Smooth muscle cell (in vitro differentiated cells): ENCODE measurements around the gene EEF1G. TPM values are rescaled to one million over a fixed set of nuclear protein-coding genes. Genes with fewer than 3 reads are reported as not detected.
A peak's percentile ranks its signal among the peaks of the same experiment; 100 is the strongest.

Source experiments
- DNase-seq: peaks from one replicate; lab custom pipeline; 2025; ENCODE audit not compliant: unreplicated experiment; lab: John Stamatoyannopoulos, UW
- H2AFZ ChIP-seq: fragments of 200-600 bp; sonication (generic); 2 replicates; pipeline ENCODE4 v1.6.0; 2016; ENCODE audit warnings: antibody characterized with exemption, low read depth, mild to moderate bottlenecking
- H3F3A ChIP-seq: fragments of 200-600 bp; sonication (generic); 2 replicates; pipeline ENCODE4 v1.6.0; 2017; ENCODE audit warnings: antibody characterized with exemption, low read depth
- H3K27ac ChIP-seq: fragments of 200-600 bp; sonication (generic); 2 replicates; pipeline ENCODE4 v1.5.1; 2016; ENCODE audit warnings: low read depth, mild to moderate bottlenecking
- H3K27me3 ChIP-seq: fragments of 200-600 bp; sonication (generic); 2 replicates; pipeline ENCODE4 v1.6.1; 2016; ENCODE audit warnings: low read depth, mild to moderate bottlenecking
- H3K36me3 ChIP-seq: fragments of 200-600 bp; sonication (generic); 2 replicates; pipeline ENCODE4 v1.5.1; 2016; ENCODE audit warnings: low read depth
- H3K4me1 ChIP-seq: fragments of 200-600 bp; sonication (generic); 2 replicates; pipeline ENCODE4 v1.5.1; 2016; ENCODE audit warnings: low read depth
- H3K4me2 ChIP-seq: fragments of 200-600 bp; sonication (generic); 2 replicates; pipeline ENCODE4 v1.6.0; 2016; ENCODE audit warnings: mild to moderate bottlenecking
- H3K4me3 ChIP-seq: fragments of 200-600 bp; sonication (generic); 2 replicates; pipeline ENCODE4 v1.5.1; 2016; ENCODE audit warnings: mild to moderate bottlenecking
- H3K79me2 ChIP-seq: fragments of 200-600 bp; sonication (generic); 2 replicates; pipeline ENCODE4 v1.6.0; 2016; ENCODE audit warnings: low read depth, mild to moderate bottlenecking
- H3K9ac ChIP-seq: fragments of 200-600 bp; sonication (generic); 2 replicates; pipeline ENCODE4 v1.6.0; 2016; ENCODE audit warnings: low read depth
- H3K9me3 ChIP-seq: fragments of 200-600 bp; sonication (generic); replicated peaks from 2 replicates; pipeline ENCODE4 v1.5.1; 2016; ENCODE audit warnings: low read depth
- H4K20me1 ChIP-seq: fragments of 200-600 bp; sonication (generic); 2 replicates; pipeline ENCODE4 v1.6.0; 2016; ENCODE audit warnings: low read depth
- WGBS: methylation state at CpG from one replicate; pipeline ENCODE4 v1.1.7; 2016; ENCODE audit warnings: low lambda C conversion rate; 5-methylcytosine and 5-hydroxymethylcytosine counted together
- polyA plus RNA-seq: library from polyadenylated mRNA; unstranded; fragments of >200 nt; fragmentation: Nextera tagmentation; extraction: Ambion mirVana; gene quantifications from 2 replicates; pipeline ENCODE4 v1.2.1, GENCODE V29; 2016
- total RNA-seq: library from RNA; depleted of rRNA; stranded (reverse); fragments of >200 nt; gene quantifications from 2 replicates; pipeline ENCODE4 v1.2.3, GENCODE V29; 2014
- TF ChIP-seq, protein P1 (sequence below): fragments of 200-600 bp; sonication (generic); IDR thresholded peaks from 2 replicates; pipeline ENCODE4 v1.5.1; 2017; ENCODE audit warnings: borderline replicate concordance, mild to moderate bottlenecking, antibody characterized with exemption; ENCODE audit not compliant: insufficient read depth, poor library complexity, severe bottlenecking

Gene EEF1G
- total and polyA plus RNA-seq, 2 experiments from 2014 or later: 433 to 773 TPM

DNA sequence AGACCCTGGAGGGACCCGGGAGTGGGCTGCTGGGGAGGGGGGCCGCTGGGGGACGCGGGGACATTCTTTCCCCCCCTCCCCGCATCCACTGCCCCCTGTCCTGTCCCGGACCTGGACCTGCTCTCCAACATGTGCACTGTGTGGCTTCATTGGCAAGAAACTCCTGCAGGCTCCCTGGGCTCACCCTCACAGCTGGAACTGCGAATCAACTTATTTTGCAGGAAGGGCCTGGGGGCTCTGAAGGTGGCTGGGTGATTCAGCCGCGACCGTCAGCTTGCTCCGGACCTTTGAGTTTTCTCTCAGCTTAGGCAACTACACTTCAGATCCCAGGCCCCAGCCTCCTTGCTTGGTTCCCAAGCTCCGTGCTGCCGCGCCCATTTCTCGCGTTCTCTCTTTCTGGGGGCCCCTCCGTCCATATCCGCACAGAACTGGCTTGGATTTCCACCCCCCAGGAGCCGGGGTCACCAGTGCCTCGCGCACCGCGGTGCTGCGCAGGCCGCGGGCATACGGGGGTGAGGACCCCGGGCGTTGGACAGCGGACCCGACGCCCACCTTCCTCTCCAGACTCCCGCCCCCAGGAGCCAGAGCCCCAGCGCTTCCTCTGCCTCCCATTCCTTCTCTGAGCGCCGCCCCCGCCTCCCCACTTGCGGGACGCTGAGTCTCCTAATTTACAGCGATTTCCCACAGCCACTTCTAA is 26.6 kb downstream of the EEF1G start:
- H3K36me3 ChIP-seq: no peaks in the 10 kb centered on the region
- TF ChIP-seq, protein P1, sequence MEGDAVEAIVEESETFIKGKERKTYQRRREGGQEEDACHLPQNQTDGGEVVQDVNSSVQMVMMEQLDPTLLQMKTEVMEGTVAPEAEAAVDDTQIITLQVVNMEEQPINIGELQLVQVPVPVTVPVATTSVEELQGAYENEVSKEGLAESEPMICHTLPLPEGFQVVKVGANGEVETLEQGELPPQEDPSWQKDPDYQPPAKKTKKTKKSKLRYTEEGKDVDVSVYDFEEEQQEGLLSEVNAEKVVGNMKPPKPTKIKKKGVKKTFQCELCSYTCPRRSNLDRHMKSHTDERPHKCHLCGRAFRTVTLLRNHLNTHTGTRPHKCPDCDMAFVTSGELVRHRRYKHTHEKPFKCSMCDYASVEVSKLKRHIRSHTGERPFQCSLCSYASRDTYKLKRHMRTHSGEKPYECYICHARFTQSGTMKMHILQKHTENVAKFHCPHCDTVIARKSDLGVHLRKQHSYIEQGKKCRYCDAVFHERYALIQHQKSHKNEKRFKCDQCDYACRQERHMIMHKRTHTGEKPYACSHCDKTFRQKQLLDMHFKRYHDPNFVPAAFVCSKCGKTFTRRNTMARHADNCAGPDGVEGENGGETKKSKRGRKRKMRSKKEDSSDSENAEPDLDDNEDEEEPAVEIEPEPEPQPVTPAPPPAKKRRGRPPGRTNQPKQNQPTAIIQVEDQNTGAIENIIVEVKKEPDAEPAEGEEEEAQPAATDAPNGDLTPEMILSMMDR: no peak
- no peaks in the 10 kb centered on the region for H3K27me3 ChIP-seq
- H3F3A ChIP-seq: peaks cover 3% of the 10 kb centered on the region
- H3K4me1 ChIP-seq: peaks cover 38% of the 10 kb centered on the region
- no peaks in the 10 kb centered on the region for H3K9me3 ChIP-seq
- peaks cover 40% of the 10 kb centered on the region for H3K79me2 ChIP-seq
- H3K4me2 ChIP-seq: peak overlapping the region; percentile 93
- H4K20me1 ChIP-seq: peaks cover 34% of the 10 kb centered on the region
- WGBS: 1% methylated on average over 35 of the region's 40 CpGs
- H3K27ac ChIP-seq: peak overlapping the region; percentile 75
- peak overlapping the region; percentile 76 for H3K4me3 ChIP-seq
- H3K9ac ChIP-seq: peak overlapping the region; percentile 70
- no peak for DNase-seq
- H2AFZ ChIP-seq: peak overlapping the region; percentile 42

DNA sequence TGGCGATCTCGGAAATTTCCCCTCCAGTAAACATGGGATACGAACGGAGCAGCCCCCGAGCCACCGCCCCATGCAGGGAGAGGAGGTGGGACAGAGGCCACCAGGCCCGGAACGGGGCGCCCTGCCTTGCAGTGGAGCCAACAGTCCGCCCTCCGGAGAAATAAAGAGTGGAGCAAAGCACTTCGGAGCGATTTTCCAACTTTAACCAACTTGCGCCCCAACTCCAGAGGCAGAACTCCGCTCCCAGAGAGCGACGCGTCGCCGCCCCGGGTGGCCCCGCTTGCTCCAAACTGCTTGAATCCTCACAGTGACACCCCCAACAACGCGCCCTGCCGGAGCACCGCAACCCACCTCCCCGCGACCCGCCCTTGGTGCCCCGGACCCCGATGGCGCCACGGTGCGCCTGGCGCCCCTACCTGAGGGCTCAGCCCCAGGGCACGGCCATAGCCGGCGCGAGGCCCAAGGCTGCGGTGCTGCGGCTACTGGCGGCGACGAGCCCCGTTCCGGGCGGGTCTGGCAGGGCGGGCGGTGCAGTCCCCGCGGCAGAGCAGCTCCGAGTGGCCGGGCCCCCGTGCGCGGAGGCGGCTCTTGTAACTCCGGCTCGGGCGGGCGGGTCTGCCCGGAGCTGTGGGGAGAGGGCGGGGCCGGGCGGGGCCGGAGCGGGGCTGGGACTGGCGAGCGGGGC is 27.3 kb downstream of the EEF1G start, which contains the start of gene AHNAK:
AHNAK (minus strand) TSS at position 563 of the 685 bp plus-strand sequence. CDS start 10,708 bp downstream, outside the sequence.
- peak; percentile 75 for DNase-seq
- H2AFZ ChIP-seq: peak within 1 kb of the TSS; percentile 42
- peak within 1 kb of the TSS; percentile 75 for H3K27ac ChIP-seq
- no peaks in the 10 kb centered on the region for H3K36me3 ChIP-seq
- H3K9ac ChIP-seq: peak within 1 kb of the TSS; percentile 70
- peak within 1 kb of the TSS; percentile 93 for H3K4me2 ChIP-seq
- peaks cover 47% of the 10 kb centered on the region for H3K79me2 ChIP-seq
- peak within 1 kb of the TSS; percentile 76 for H3K4me3 ChIP-seq
- no peaks in the 10 kb centered on the region for H3K9me3 ChIP-seq
- no peaks in the 10 kb centered on the region for H3K27me3 ChIP-seq
- peaks cover 3% of the 10 kb centered on the region for H3F3A ChIP-seq
- peaks cover 33% of the 10 kb centered on the region for H3K4me1 ChIP-seq
- TF ChIP-seq, protein P1: no peak
- 1% methylated on average over 59 of the region's 69 CpGs for WGBS
- peaks cover 41% of the 10 kb centered on the region for H4K20me1 ChIP-seq

DNA sequence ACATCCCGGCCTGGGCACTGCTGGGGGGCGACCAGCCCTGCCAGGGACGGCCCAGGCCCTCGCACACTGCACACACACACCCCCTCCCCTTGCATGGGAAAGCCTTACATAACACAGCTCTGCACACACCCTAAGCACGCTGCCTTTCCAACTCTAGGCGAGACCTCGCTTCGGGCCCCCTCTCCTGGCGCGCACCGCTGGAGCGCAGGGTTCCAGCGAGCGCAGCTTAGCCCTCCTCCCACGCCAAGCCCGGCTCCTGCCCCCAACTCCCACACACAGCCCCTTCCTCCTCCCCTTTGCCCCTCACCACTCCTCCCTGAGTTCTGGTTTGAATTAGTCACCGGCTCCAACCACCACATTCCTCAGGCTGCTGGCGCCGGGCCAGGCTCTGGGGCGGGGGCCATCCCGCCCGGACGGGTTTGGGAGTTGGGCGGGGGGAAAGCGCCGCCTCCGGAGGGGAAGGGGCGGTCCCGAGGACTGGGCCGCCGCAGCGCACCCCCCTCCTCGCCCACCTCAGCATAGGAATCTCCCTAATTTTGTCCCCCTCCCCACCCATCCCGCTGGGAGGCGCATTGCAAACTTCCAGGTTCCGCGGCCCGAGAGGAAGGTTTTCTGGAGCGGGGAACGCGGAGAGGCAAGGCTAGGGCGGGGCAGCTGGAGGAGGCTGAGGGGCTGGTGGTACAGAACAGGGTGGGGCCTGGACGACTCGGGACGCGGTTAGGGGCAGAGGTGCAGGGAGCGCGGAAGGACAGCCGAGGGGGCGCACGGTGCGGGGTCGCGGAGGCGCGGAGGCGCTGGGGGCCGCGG is 28.1 kb downstream of the EEF1G start:
- Histone ChIP-seq H3K9me3 (no peaks in the 10 kb centered on the region), H3K4me3 (peak overlapping the region; percentile 76), H3K79me2 (peaks cover 54% of the 10 kb centered on the region), H3K4me1 (peaks cover 32% of the 10 kb centered on the region), H3K36me3 (no peaks in the 10 kb centered on the region), H3K27ac (peak overlapping the region; percentile 75), H3K9ac (peak overlapping the region; percentile 70), H2AFZ (no peak overlapping the region), H3K4me2 (peak overlapping the region; percentile 93), H3K27me3 (no peaks in the 10 kb centered on the region), H3F3A (peaks cover 3% of the 10 kb centered on the region), H4K20me1 (peaks cover 49% of the 10 kb centered on the region)
- DNase-seq: peak; percentile 82
- under 1% methylated on average over 22 of the region's 59 CpGs for WGBS
- TF ChIP-seq, protein P1: peak; percentile 13
